Activated B cell treated with CpG ODN at 0.5 μM for 24 hours (primary cell): Measurements from ENCODE around the gene C1orf35. TPM values are rescaled to one million over a fixed set of nuclear protein-coding genes. Genes with fewer than 3 reads are reported as not detected.

Experiments used
- ATAC-seq: fragments of 200-7000 bp; cut with Tn5 transposase; one replicate; pipeline ENCODE4 v1.10.0; 2021; ENCODE audit warnings: low read depth, mild to moderate bottlenecking, moderate library complexity
- CTCF ChIA-PET: fragments of 350-600 bp; sonication (Branson Sonifier 250); formaldehyde crosslinking; loops from one replicate; lab custom pipeline; 2021; ENCODE audit warnings: antibody characterized with exemption; lab: Charles Lee
- POLR2A ChIA-PET: fragments of 350-600 bp; sonication (Branson Sonifier 250); formaldehyde crosslinking; loops from one replicate; lab custom pipeline; 2021; ENCODE audit warnings: antibody characterized with exemption; lab: Charles Lee
- DNase-seq: peaks from one replicate; pipeline ENCODE4 v3.0.0; 2022
- H3K27ac Mint-ChIP-seq: one replicate; pipeline ENCODE4 v1.8.0; 2020; ENCODE audit warnings: mixed read lengths
- H3K27me3 Mint-ChIP-seq: one replicate; pipeline ENCODE4 v1.8.0; 2021; ENCODE audit warnings: mixed read lengths
- H3K36me3 Mint-ChIP-seq: one replicate; pipeline ENCODE4 v1.8.0; 2021; ENCODE audit warnings: low read depth, mixed read lengths
- H3K4me1 Mint-ChIP-seq: one replicate; pipeline ENCODE4 v1.8.0; 2021; ENCODE audit warnings: mixed read lengths
- H3K4me3 Mint-ChIP-seq: one replicate; pipeline ENCODE4 v1.8.0; 2020; ENCODE audit warnings: mild to moderate bottlenecking, mixed read lengths
- H3K9me3 Mint-ChIP-seq: one replicate; pipeline ENCODE4 v1.8.0; 2020; ENCODE audit warnings: mixed read lengths
- intact Hi-C: fragments of 100-400 bp; cut with micrococcal nuclease; formaldehyde crosslinking; loops from one replicate; pipeline ENCODE4 v1.15.1; 2024
- total RNA-seq: library from RNA; stranded (reverse); gene quantifications from 2 replicates; pipeline ENCODE4 v1.2.3, GENCODE V29; 2022
- TF ChIP-seq, protein P1 (sequence below): fragments of 200-600 bp; IDR thresholded peaks from one replicate; pipeline ENCODE4 v1.8.0; 2022; ENCODE audit warnings: antibody characterized with exemption, mild to moderate bottlenecking

The C1orf35 gene
- total RNA-seq = 11.9 and 13.3 TPM in 2 replicates

DNA sequence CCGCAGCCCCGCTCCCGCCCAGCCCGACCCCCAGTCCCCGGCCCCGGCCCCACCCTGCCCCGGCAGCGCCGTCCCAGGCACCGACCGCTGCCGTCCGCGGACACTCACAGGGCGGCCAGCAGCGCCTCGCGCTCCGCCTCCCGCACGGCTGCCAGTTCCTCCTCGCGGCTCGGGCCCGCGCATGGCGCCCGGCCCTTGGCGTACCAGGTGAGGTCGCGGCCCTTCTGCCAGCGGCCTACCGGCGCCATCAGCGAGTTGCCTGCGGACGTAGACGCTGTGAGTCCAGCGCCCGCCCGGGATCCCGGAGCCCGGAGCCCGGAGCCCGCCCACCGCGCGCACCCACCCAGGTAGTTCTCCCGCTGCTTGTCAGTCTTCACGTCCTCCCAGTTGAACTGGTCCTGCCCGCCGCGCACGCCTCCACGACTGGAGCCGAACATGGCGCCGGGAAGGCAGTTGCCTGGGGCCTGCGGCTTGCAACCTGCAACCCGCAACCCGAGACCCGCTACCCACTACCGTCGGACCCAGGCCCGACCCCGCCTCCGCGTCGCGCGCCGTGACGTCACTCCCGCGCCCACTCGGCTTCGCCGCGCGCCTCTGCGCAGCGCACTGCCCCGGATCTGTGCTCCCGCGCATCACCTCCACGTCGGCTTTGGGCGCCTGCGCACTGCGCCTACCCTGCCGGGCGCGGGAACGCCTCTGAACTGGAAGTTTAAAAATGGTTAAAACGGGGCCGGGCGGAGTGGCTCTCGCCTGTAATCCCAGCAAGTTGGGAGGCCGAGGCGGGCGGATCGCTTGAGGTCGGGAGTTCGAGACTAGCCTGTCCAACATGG lies at the start of gene C1orf35:
C1orf35 (minus strand) TSS at position 535 of the 830 bp plus-strand sequence; CDS start at position 437, 98 bp downstream.
- intact Hi-C loops = loop anchor here (1.0 to 10.0 kb wide), 6 partner anchors 13 to 558 kb away; partner anchors contain the start of genes ARF1, GUK1, IBA57 and WNT3A
- Mint-ChIP-seq H3K4me1 (peaks cover 30% of the 10 kb centered on the region), H3K9me3 (no peaks in the 10 kb centered on the region), H3K27me3 (no peaks in the 10 kb centered on the region), H3K36me3 (peaks cover 52% of the 10 kb centered on the region), H3K27ac (peak within 1 kb of the TSS; percentile 86), H3K4me3 (peak within 1 kb of the TSS; percentile 94)
- peak; percentile 90 for DNase-seq
- peak; percentile 87 for ATAC-seq
- ChIA-PET POLR2A (no interaction called here), CTCF (no interaction called here)
- TF ChIP-seq, protein P1, sequence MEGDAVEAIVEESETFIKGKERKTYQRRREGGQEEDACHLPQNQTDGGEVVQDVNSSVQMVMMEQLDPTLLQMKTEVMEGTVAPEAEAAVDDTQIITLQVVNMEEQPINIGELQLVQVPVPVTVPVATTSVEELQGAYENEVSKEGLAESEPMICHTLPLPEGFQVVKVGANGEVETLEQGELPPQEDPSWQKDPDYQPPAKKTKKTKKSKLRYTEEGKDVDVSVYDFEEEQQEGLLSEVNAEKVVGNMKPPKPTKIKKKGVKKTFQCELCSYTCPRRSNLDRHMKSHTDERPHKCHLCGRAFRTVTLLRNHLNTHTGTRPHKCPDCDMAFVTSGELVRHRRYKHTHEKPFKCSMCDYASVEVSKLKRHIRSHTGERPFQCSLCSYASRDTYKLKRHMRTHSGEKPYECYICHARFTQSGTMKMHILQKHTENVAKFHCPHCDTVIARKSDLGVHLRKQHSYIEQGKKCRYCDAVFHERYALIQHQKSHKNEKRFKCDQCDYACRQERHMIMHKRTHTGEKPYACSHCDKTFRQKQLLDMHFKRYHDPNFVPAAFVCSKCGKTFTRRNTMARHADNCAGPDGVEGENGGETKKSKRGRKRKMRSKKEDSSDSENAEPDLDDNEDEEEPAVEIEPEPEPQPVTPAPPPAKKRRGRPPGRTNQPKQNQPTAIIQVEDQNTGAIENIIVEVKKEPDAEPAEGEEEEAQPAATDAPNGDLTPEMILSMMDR = no peak

DNA sequence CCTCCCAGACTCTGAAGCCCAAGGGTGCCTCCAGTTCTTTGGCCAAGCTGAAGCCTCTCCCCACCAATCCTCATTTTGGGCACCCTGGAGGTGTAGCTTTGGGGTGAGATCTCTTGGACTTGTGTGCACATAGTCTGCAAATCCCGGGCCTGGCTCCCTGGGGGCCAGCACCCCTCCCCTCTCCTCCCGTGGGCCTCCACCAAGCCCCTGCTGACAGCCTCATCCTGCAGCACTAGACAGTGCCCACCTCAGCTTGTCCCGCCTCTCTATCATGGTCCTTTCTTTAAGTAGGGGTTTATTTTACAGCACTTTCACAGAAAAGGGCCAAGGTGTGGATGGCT lies 49.8 kb upstream of the C1orf35 start:
- Mint-ChIP-seq H3K4me3 (no peak overlapping the region), H3K27ac (no peak overlapping the region), H3K9me3 (no peaks in the 10 kb centered on the region), H3K27me3 (no peaks in the 10 kb centered on the region), H3K36me3 (peaks cover 3% of the 10 kb centered on the region), H3K4me1 (peaks cover 2% of the 10 kb centered on the region)
- ChIA-PET CTCF (interaction anchor here (1.0 kb wide), 1 partner anchor 22 kb away, joined by 3 read pairs; no protein-coding TSS in a partner anchor), POLR2A (interaction anchor here (0.7 to 1.7 kb wide), 2 partner anchors 13 to 977 kb away, joined by 3 to 9 read pairs; partner anchors contain the start of gene IBA57)
- DNase-seq = no peak
- ATAC-seq = no peak
- intact Hi-C loops = no loop called here
- TF ChIP-seq, protein P1 = no peak

DNA sequence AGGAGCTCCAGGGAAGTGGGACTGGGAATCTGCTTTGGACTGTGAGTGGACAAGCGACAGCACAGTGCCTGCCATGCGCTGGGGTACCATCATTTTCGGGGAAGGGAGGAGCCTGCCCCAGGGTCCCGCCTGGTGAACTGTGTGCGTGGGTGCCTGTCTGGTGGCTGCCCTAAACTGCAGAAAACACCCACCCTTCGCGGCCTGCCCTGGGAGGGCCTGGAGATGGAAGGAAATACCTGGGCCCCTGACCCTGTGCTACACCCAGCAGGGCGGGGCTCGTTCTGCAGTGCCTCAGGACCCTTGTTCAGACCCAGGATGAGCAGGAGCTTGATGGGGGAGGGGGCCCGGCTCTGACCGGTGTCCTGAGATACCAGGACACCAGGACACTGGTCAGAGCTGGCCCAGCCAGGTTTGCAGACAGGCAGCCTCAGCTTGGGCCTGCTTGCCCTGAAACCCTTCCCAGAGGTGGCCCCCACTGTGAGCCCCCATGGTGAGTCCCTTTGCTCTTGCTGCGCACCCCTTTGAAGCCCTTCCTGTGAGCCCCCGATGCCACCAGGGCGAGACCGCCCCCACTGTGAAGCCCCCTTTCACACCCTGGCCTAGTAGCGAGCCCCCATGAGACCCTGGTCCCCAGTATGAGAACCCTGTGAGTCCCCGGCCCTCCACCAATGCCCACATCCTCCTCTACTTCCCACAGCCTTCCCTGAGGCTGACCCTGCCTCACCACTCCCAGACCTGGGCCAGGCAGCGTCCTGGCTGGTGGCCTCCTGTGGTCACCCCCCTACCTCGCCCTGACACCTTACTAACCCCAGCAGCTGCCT lies 49.2 kb upstream of the C1orf35 start:
- DNase-seq (no peak), ATAC-seq (no peak)
- peaks cover 2% of the 10 kb centered on the region for H3K4me1 Mint-ChIP-seq
- CTCF ChIA-PET = interaction anchor here (1.0 kb wide), 1 partner anchor 22 kb away, joined by 3 read pairs; no protein-coding TSS in a partner anchor
- no peaks in the 10 kb centered on the region for H3K9me3 Mint-ChIP-seq
- no peak overlapping the region for H3K4me3 Mint-ChIP-seq
- POLR2A ChIA-PET = interaction anchor here (0.7 to 1.7 kb wide), 2 partner anchors 13 to 978 kb away, joined by 3 to 9 read pairs; partner anchors contain the start of gene IBA57
- H3K27me3 Mint-ChIP-seq = no peaks in the 10 kb centered on the region
- no peak overlapping the region for H3K27ac Mint-ChIP-seq
- peaks cover 8% of the 10 kb centered on the region for H3K36me3 Mint-ChIP-seq
- intact Hi-C loops = no loop called here
- TF ChIP-seq, protein P1 = no peak

DNA sequence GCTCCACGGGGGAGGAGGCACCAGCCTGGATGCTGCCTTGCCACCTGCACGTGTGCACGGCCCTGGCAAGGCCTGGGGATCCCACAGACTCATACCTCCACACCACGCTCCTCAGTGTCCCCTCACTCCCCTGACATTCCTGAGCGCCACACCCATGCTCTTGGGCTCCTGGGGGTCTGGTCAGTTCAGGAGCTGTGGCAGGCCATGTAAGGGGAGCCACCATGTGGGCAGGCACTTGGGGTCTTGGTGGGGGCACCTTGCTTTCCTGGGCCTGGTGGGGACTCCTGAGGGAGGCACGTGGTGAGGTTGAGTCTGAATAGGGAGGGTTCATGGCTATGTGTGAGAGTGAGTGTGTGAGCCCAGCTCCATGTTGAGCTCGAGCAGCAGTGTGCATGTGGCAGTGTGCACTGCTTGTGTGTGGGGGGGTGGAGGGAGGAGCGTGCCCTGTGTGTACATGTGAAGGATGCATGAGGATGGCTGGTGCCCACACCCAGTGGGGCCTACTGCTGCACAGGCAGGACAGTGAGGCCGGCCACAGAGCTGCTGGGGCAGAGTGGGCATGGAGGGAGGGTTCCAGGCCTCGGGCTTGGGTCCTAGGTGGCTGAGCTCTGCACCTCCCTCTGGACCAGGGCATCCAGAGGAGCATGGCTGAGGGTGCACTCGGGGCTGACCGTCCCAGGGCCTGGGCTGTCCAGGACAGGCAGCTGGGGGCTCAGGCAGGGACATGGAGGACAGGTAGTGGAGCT lies 48.2 kb upstream of the C1orf35 start:
- H3K9me3 Mint-ChIP-seq = no peaks in the 10 kb centered on the region
- peaks cover 14% of the 10 kb centered on the region for H3K36me3 Mint-ChIP-seq
- H3K4me3 Mint-ChIP-seq = no peak overlapping the region
- no peak overlapping the region for H3K27ac Mint-ChIP-seq
- TF ChIP-seq, protein P1 = no peak
- intact Hi-C loops = no loop called here
- DNase-seq = no peak
- ChIA-PET CTCF (no interaction called here), POLR2A (interaction anchor here (1.2 kb wide), 1 partner anchor 11 kb away, joined by 3 read pairs; the partner anchor contains the start of gene GUK1)
- no peaks in the 10 kb centered on the region for H3K27me3 Mint-ChIP-seq
- peak; percentile 23 for ATAC-seq
- no peaks in the 10 kb centered on the region for H3K4me1 Mint-ChIP-seq
